Large intestine (tissue), 3 donors: ENCODE measurements around the gene FER1L5. TPM values are rescaled to one million over a fixed set of nuclear protein-coding genes. Genes with fewer than 3 reads are reported as not detected.

Experiments
- DNase-seq, 2 donors: peaks; one replicate each; pipeline versions ENCODE4 v3.0.0 to v3.0.0-alpha.2; 2013
- H3K27ac ChIP-seq: one replicate; pipeline ENCODE4 v1.5.1; 2013; ENCODE audit warnings: low read length
- H3K27me3 ChIP-seq: 2 replicates; pipeline ENCODE4 v1.6.1; 2013; ENCODE audit warnings: low read length; ENCODE audit not compliant: control insufficient read depth, insufficient read depth
- H3K36me3 ChIP-seq: 2 replicates; pipeline ENCODE4 v1.6.1; 2013; ENCODE audit warnings: low read length; ENCODE audit not compliant: control insufficient read depth, insufficient read depth
- H3K4me1 ChIP-seq: one replicate; pipeline ENCODE4 v1.6.1; 2013; ENCODE audit warnings: low read length; ENCODE audit not compliant: control insufficient read depth, insufficient read depth
- H3K4me3 ChIP-seq: one replicate; pipeline ENCODE4 v1.5.1; 2013; ENCODE audit warnings: low read length
- H3K9me3 ChIP-seq: one replicate; pipeline ENCODE4 v1.6.1; 2013; ENCODE audit warnings: mild to moderate bottlenecking, low read depth, low read length, moderate library complexity; ENCODE audit not compliant: control insufficient read depth
- WGBS: methylation state at CpG from one replicate; pipeline ENCODE4 v1.1.5; 2013; ENCODE audit warnings: low lambda C conversion rate; ENCODE audit not compliant: insufficient coverage; 5-methylcytosine and 5-hydroxymethylcytosine counted together
- polyA plus RNA-seq: library from polyadenylated mRNA; unstranded; fragments of 120-200 nt; gene quantifications from one replicate; pipeline ENCODE4 v1.2.1, GENCODE V29; 2013

FER1L5 gene
- polyA plus RNA-seq, 1 donor, result 1.2 TPM

DNA sequence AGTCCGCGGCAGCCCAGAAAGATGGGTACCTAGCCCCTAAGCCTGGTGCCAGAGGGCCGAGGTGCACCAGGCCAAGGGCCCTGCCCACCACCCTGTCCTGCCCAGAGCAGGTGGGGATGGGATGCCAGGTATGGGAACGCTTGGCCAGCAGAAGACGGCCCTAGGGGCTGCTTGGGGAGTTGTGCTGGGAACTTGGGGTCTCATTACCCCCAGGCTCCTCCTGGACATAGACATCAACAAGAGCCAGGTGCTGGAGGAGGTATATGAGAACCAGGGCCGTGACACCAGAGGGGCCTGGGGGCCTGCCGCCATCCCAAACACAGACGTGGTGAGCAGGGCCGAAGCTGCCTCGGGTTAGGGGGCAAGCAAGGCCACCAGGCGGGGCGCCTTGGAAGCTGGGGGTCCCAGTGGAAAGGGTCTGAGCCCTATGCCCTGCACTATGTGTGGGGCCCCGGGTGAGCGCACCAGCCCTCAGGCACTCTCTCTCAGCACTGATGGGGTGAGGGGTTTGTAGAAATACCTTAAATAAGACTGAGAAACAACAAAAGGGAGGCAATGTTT, 46.9 kb downstream of the FER1L5 start:
- H3K4me3 ChIP-seq, result no peak overlapping the region

GRCh38 chr2:96690306-96691021, 47.9 kb downstream of the FER1L5 start:
- H3K27me3 ChIP-seq, result no peaks in the 10 kb centered on the region
- H3K4me3 ChIP-seq, result no peak overlapping the region
- no peaks in the 10 kb centered on the region for H3K36me3 ChIP-seq
- no peak overlapping the region for H3K27ac ChIP-seq
- peaks cover 10% of the 10 kb centered on the region for H3K4me1 ChIP-seq
- WGBS, result no CpG with 5 or more reads among the region's 16 CpGs
- no peaks in the 10 kb centered on the region for H3K9me3 ChIP-seq
- peak in 1 of 2 donors; percentile 44 for DNase-seq

More for the DNA sequence above, 46.9 kb downstream of the FER1L5 start:
- Histone ChIP-seq H3K27ac (no peak overlapping the region), H3K9me3 (no peaks in the 10 kb centered on the region), H3K36me3 (no peaks in the 10 kb centered on the region), H3K4me1 (peaks cover 20% of the 10 kb centered on the region), H3K27me3 (no peaks in the 10 kb centered on the region)
- no peak for DNase-seq
- no CpG with 5 or more reads among the region's 14 CpGs for WGBS

DNA sequence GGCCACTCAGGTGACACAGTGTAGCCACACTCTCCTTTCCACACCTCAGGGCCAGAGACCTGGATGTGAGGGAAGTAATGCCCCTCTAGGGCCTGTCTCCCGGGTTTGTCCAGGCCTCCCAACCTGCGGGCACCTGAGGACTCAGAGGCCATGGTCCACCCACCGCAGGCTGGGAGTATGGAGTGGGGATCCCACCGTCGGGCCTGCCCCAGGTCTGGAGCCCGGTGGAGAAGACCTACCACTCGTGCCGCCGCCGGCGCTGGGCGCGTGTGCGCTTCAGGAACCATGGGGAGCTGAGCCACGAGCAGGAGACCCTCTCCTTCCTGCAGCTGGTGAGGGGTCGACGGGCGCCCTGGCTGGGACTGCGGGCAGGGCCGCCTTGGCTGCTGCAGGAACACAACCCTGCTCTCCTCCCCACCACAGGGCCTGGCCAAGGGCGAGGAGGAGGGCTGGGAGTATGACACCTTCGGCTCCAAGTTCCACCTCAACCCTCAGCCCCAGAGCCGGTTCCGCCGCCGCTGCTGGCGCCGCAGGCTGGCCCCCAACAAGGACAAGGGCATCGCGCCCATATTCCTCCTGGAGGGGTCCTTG, 48.6 kb downstream of the FER1L5 start:
- peaks cover 4% of the 10 kb centered on the region for H3K4me1 ChIP-seq
- H3K4me3 ChIP-seq, result no peak overlapping the region
- no CpG with 5 or more reads among the region's 30 CpGs for WGBS
- H3K27me3 ChIP-seq, result no peaks in the 10 kb centered on the region
- DNase-seq, result no peak
- H3K9me3 ChIP-seq, result no peaks in the 10 kb centered on the region
- H3K27ac ChIP-seq, result no peak overlapping the region
- H3K36me3 ChIP-seq, result no peaks in the 10 kb centered on the region

- no peak for DNase-seq
- H3K9me3 ChIP-seq, result no peaks in the 10 kb centered on the region
- no peaks in the 10 kb centered on the region for H3K36me3 ChIP-seq
- H3K4me3 ChIP-seq, result no peak overlapping the region
- H3K27me3 ChIP-seq, result no peaks in the 10 kb centered on the region
- H3K4me1 ChIP-seq, result no peaks in the 10 kb centered on the region
- H3K27ac ChIP-seq, result no peak overlapping the region
- WGBS, result no CpG with 5 or more reads among the region's 14 CpGs
Observed at GRCh38 chr2:96692094-96692971, 49.8 kb downstream of the FER1L5 start.

DNA sequence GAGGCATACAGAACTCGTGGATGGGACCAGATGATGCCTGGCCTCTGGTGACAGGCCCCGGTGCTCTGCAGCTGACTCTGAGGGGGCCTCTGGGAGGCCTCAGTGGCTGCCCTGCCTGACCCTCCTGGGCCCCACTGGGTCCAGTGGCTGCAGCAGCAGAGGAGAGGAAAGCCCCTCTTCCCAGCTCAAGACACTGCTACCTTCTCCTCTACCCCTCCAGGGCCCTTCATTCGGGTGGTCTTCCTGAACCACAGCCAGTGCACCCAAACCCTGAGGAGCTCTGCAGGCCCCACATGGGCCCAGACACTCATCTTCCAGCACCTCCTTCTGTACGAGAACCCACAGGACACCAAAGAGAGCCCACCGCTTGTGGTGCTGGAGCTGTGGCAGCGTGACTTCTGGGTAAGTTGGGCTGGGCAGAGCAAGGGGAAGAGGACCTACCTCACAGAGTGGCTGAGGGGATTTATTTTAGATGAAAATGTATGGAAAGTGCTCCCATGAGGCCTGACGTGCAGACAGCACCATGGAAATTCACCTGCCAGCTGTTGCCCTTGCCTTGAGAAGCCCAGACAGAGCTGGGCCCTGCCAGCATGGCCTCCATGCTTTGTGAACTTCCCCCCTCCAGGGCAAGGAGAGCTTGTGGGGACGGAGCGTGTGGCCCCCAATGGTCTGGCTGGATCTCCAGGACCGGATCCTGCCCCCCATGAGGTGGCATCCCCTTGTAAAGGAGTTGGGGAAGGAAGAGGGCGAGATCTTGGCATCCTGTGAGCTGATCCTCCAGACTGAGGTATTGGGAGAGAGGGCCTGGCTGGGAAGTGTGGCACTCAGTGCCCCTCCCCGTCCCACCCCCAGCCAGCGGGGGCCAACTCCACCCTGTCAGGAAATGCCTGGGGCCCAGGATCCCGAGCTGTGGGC, 51.0 kb downstream of the FER1L5 start:
- H3K27ac ChIP-seq, result no peak overlapping the region
- no peak overlapping the region for H3K4me3 ChIP-seq
- no peak for DNase-seq
- no CpG with 5 or more reads among the region's 14 CpGs for WGBS
- H3K4me1 ChIP-seq, result no peaks in the 10 kb centered on the region
- no peaks in the 10 kb centered on the region for H3K9me3 ChIP-seq
- no peaks in the 10 kb centered on the region for H3K27me3 ChIP-seq
- H3K36me3 ChIP-seq, result peaks cover 2% of the 10 kb centered on the region

- Histone ChIP-seq H3K27me3 (no peaks in the 10 kb centered on the region), H3K4me3 (no peak overlapping the region), H3K27ac (no peak overlapping the region), H3K36me3 (peaks cover 6% of the 10 kb centered on the region), H3K9me3 (no peaks in the 10 kb centered on the region), H3K4me1 (no peaks in the 10 kb centered on the region)
- no peak for DNase-seq
- WGBS, result no CpG with 5 or more reads among the region's 8 CpGs
Observed at GRCh38 chr2:96694279-96694678, 51.7 kb downstream of the FER1L5 start.

DNA sequence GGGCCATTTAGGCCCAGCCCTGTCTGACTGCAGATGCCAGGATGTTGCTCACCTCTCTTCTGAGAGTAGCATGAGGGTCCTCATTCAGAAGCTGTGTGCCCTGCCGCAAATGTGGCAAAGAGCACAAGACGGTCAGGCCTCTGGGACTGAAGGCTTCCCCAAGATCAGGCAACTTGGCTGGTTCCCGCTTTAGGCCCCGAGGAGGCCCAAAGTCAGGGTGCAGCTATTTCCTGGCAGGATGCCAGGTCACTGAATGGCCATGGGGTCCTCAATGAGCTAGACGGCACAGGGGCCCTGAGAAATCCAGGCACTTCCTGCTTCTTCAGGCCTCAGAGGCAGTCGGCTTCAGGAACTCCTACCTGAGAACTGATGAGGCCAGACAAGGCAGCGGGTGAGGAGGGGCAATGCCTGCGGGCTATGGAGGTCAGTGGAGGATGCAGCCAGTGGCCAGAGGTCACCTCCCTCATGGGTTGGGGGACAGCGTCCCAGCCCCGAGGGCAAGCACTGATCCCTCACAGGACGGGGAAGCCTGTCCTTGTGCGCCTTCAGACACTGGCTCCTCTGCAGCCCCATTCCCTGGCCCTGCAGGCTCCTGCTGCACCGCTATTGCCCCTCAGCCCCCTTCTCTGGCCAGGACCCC, 52.4 kb downstream of the FER1L5 start:
- WGBS, result no CpG with 5 or more reads among the region's 13 CpGs

GRCh38 chr2:96695602-96696001, 53.0 kb downstream of the FER1L5 start:
- H3K9me3 ChIP-seq, result no peaks in the 10 kb centered on the region
- DNase-seq, result no peak
- no peak overlapping the region for H3K27ac ChIP-seq
- H3K4me1 ChIP-seq, result no peaks in the 10 kb centered on the region
- H3K4me3 ChIP-seq, result no peak overlapping the region
- WGBS, result 83% methylated on average over 2 of the region's 15 CpGs
- no peaks in the 10 kb centered on the region for H3K27me3 ChIP-seq
- H3K36me3 ChIP-seq, result peaks cover 8% of the 10 kb centered on the region

More for the DNA sequence above, 52.4 kb downstream of the FER1L5 start:
- H3K27ac ChIP-seq, result no peak overlapping the region
- no peaks in the 10 kb centered on the region for H3K27me3 ChIP-seq
- no peak for DNase-seq
- peaks cover 8% of the 10 kb centered on the region for H3K36me3 ChIP-seq
- no peaks in the 10 kb centered on the region for H3K9me3 ChIP-seq
- H3K4me1 ChIP-seq, result no peaks in the 10 kb centered on the region
- H3K4me3 ChIP-seq, result no peak overlapping the region

DNA sequence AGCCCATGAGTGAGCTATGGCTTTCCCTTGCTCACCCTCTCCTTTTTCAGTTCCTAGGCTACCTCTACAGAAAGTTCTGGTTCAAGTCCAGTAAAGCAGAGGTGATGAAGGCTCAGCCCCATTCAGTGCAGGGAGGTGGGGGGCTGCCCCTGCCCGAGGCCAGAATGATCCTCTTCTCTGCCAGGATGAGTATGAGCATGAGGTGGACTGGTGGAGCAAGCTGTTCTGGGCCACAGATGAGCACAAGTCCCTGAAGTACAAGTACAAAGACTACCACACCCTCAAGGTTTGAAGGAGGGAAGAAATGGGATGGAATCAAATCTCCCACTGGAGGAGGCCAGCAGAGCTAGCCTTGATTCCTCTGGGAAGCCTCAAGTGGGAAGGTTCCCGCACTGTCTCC, 54.9 kb downstream of the FER1L5 start:
- Histone ChIP-seq H3K9me3 (no peaks in the 10 kb centered on the region), H3K27ac (no peak overlapping the region), H3K4me1 (no peaks in the 10 kb centered on the region), H3K4me3 (no peak overlapping the region), H3K27me3 (no peaks in the 10 kb centered on the region), H3K36me3 (peaks cover 15% of the 10 kb centered on the region)
- no CpG with 5 or more reads among the region's 2 CpGs for WGBS
- no peak for DNase-seq
